ENCODE measurements around the gene JMJD1C. TPM values are rescaled to one million over a fixed set of nuclear protein-coding genes. Genes with fewer than 3 reads are reported as not detected.
"Not testable (repeated sequence)": the region's sequence is repeated elsewhere in the genome, so short reads cannot be mapped to it uniquely, and the experiment has no call there.

The JMJD1C gene
- total RNA-seq, 2 experiments from 2014 or later: 54.1 to 56.6 TPM

GRCh38 chr10:63288170-63288569 lies 177.6 kb downstream of the JMJD1C start:
- Mint-ChIP-seq H3K4me3 (no peak overlapping the region), H3K4me1 (ENCODE audit: low read depth) (peaks cover 2% of the 10 kb centered on the region), H3K9me3 (no peaks in the 10 kb centered on the region), H3K27ac (no peak overlapping the region), H3K27me3 (ENCODE audit: low read depth) (no peaks in the 10 kb centered on the region), H3K36me3 (ENCODE audit: low read depth) (no peaks in the 10 kb centered on the region)
- CTCF ChIA-PET: no interaction called here
- DNase-seq: no peak
- intact Hi-C loops (cut with micrococcal nuclease): no loop called here

DNA sequence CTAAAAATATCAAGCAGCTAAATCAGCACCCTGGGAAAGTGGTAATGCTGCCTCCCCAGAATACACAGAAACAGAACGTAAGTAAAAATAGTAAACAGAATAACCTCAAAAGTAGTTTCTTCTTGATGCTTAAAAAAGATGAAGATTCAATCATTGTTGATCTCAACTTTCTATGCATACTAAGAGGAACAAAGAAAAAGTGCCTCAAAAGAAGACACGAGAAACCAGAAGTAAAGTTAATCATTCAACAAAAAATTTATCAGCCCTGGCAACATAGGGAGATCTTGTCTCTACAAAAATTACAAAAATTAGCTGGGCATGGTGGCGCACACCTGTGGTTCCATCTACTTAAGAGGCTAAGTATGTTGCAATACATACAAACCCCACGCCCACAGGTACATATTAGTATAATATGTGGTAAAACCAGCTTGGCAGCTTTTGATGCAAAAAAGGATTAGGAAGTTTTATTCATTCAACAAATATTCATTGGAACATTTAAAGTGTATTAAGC lies 179.0 kb downstream of the JMJD1C start:
- Mint-ChIP-seq H3K4me3 (no peak overlapping the region), H3K27me3 (ENCODE audit: low read depth) (no peaks in the 10 kb centered on the region), H3K9me3 (no peaks in the 10 kb centered on the region), H3K4me1 (ENCODE audit: low read depth) (peaks cover 2% of the 10 kb centered on the region), H3K27ac (no peak overlapping the region), H3K36me3 (ENCODE audit: low read depth) (no peaks in the 10 kb centered on the region)
- intact Hi-C loops (cut with micrococcal nuclease): no loop called here
- DNase-seq: no peak
- CTCF ChIA-PET: interaction anchor here (1.2 kb wide), 1 partner anchor 61 kb away, joined by 8 read pairs; no protein-coding TSS in a partner anchor

GRCh38 chr10:63286340-63286739 lies 179.4 kb downstream of the JMJD1C start:
- Mint-ChIP-seq H3K36me3 (ENCODE audit: low read depth) (no peaks in the 10 kb centered on the region), H3K9me3 (no peaks in the 10 kb centered on the region), H3K4me1 (ENCODE audit: low read depth) (peaks cover 2% of the 10 kb centered on the region), H3K27ac (no peak overlapping the region), H3K27me3 (ENCODE audit: low read depth) (no peaks in the 10 kb centered on the region), H3K4me3 (no peak overlapping the region)
- intact Hi-C loops (cut with micrococcal nuclease): no loop called here
- CTCF ChIA-PET: interaction anchor here (1.2 kb wide), 1 partner anchor 61 kb away, joined by 8 read pairs; no protein-coding TSS in a partner anchor
- no peak for DNase-seq

GRCh38 chr10:63283901-63284300 lies 181.9 kb downstream of the JMJD1C start:
- H3K27ac Mint-ChIP-seq; H3K4me1 Mint-ChIP-seq (ENCODE audit: low read depth); CTCF ChIA-PET; H3K4me3 Mint-ChIP-seq; H3K27me3 Mint-ChIP-seq (ENCODE audit: low read depth); intact Hi-C loops (cut with micrococcal nuclease); H3K36me3 Mint-ChIP-seq (ENCODE audit: low read depth); DNase-seq; H3K9me3 Mint-ChIP-seq: not testable (repeated sequence)

DNA sequence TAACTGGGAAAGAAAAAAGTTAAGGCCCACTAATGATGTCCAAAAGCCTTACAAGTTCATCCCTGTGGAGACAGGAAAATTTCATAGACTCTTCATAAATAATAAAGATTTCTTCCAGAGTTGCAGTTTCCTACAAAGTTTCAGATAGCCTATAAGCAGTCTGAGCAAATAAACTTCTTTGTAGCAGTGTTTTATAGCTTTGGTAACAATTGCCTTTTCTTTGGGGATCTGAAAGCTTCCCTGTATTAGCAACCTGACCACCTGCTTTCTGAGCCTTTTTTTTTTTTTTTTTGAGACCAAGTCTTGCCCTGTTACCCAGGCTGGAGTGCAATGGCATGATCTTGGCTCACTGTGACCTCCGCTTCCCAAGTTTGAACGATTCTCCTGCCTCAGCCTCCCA lies 182.7 kb downstream of the JMJD1C start:
- peaks cover 2% of the 10 kb centered on the region for H3K4me1 Mint-ChIP-seq (ENCODE audit: low read depth)
- CTCF ChIA-PET: no interaction called here
- no peak overlapping the region for H3K27ac Mint-ChIP-seq
- no peaks in the 10 kb centered on the region for H3K9me3 Mint-ChIP-seq
- intact Hi-C loops (cut with micrococcal nuclease): no loop called here
- no peaks in the 10 kb centered on the region for H3K27me3 Mint-ChIP-seq (ENCODE audit: low read depth)
- H3K4me3 Mint-ChIP-seq: no peak overlapping the region
- no peak for DNase-seq
- H3K36me3 Mint-ChIP-seq (ENCODE audit: low read depth): no peaks in the 10 kb centered on the region

GRCh38 chr10:63281967-63282366 lies 183.8 kb downstream of the JMJD1C start:
- Mint-ChIP-seq H3K4me1 (ENCODE audit: low read depth) (peaks cover 2% of the 10 kb centered on the region), H3K36me3 (ENCODE audit: low read depth) (no peaks in the 10 kb centered on the region), H3K9me3 (no peaks in the 10 kb centered on the region), H3K4me3 (no peak overlapping the region), H3K27ac (no peak overlapping the region), H3K27me3 (ENCODE audit: low read depth) (no peaks in the 10 kb centered on the region)
- intact Hi-C loops (cut with micrococcal nuclease): no loop called here
- CTCF ChIA-PET: no interaction called here
- DNase-seq: no peak

- no peak for DNase-seq
- Mint-ChIP-seq H3K4me3 (no peak overlapping the region), H3K4me1 (ENCODE audit: low read depth) (peaks cover 4% of the 10 kb centered on the region), H3K9me3 (no peaks in the 10 kb centered on the region), H3K36me3 (ENCODE audit: low read depth) (no peaks in the 10 kb centered on the region), H3K27me3 (ENCODE audit: low read depth) (no peaks in the 10 kb centered on the region), H3K27ac (no peak overlapping the region)
- CTCF ChIA-PET: no interaction called here
- intact Hi-C loops (cut with micrococcal nuclease): no loop called here
Observed at GRCh38 chr10:63280386-63280785, 185.4 kb downstream of the JMJD1C start.

- Mint-ChIP-seq H3K4me1 (ENCODE audit: low read depth) (peaks cover 28% of the 10 kb centered on the region), H3K36me3 (ENCODE audit: low read depth) (no peaks in the 10 kb centered on the region), H3K4me3 (no peak overlapping the region), H3K9me3 (no peaks in the 10 kb centered on the region), H3K27me3 (ENCODE audit: low read depth) (no peaks in the 10 kb centered on the region), H3K27ac (no peak overlapping the region)
- DNase-seq: no peak
- CTCF ChIA-PET: interaction anchor here (1.7 kb wide), 1 partner anchor 59 kb away, joined by 3 read pairs; no protein-coding TSS in a partner anchor
- intact Hi-C loops (cut with micrococcal nuclease): no loop called here
Observed at GRCh38 chr10:63275094-63275493, 190.7 kb downstream of the JMJD1C start.

- intact Hi-C loops (cut with micrococcal nuclease): no loop called here
- CTCF ChIA-PET: no interaction called here
- H3K4me3 Mint-ChIP-seq: no peak overlapping the region
Observed at GRCh38 chr10:63273577-63273976, 192.2 kb downstream of the JMJD1C start.

GRCh38 chr10:63268798-63269503 lies 196.8 kb downstream of the JMJD1C start:
- Mint-ChIP-seq H3K27me3 (ENCODE audit: low read depth) (no peaks in the 10 kb centered on the region), H3K4me3 (peak overlapping the region; percentile 88), H3K4me1 (ENCODE audit: low read depth) (peaks cover 22% of the 10 kb centered on the region), H3K9me3 (no peaks in the 10 kb centered on the region), H3K27ac (peak overlapping the region; percentile 98), H3K36me3 (ENCODE audit: low read depth) (peaks cover 4% of the 10 kb centered on the region)
- intact Hi-C loops (cut with micrococcal nuclease): loop anchor here (1.0 to 10.0 kb wide), 20 partner anchors 33 to 1367 kb away; partner anchors contain the start of genes ARID5B, EGR2 and NRBF2
- CTCF ChIA-PET: interaction anchor here (0.7 to 2.0 kb wide), 8 partner anchors 12 to 581 kb away, joined by 3 to 13 read pairs (median 3); partner anchors contain the start of gene JMJD1C
- DNase-seq: peak; percentile 91

More at GRCh38 chr10:63273577-63273976, 192.2 kb downstream of the JMJD1C start:
- no peak for DNase-seq
- H3K27ac Mint-ChIP-seq: peak overlapping the region; percentile 21
- no peaks in the 10 kb centered on the region for H3K9me3 Mint-ChIP-seq
- H3K4me1 Mint-ChIP-seq (ENCODE audit: low read depth): peaks cover 32% of the 10 kb centered on the region
- no peaks in the 10 kb centered on the region for H3K27me3 Mint-ChIP-seq (ENCODE audit: low read depth)
- H3K36me3 Mint-ChIP-seq (ENCODE audit: low read depth): no peaks in the 10 kb centered on the region

DNA sequence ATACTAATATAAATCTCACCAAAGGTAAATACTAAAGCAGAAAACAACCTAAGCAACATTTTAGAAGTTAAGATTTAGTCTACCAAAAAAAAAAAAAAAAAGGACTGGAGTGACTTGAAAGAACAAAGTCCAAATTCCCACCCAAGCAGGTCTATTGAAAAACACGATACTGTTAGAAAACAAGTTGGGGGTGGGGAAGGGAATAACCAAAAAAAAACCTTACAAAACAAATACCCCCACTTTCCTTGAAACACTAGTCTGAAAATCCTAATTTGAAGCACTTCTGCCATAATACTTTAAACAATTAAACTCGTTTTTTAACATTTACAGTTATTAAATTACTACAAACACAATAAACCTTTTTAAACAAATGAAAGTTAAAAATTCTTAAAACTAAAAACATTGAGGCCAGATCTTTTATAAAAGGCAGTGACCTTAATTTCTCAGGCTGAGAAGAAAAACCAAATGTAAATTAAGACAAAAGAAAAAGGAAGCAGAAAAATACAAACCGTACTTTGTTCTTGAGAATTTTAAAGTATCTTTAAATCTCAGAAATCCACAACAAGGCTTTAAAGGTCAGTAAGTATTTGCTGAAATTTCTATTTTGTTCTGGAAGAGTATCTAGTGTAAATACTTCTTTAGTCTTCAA lies 197.5 kb downstream of the JMJD1C start:
- no peak for DNase-seq
- peaks cover 4% of the 10 kb centered on the region for H3K36me3 Mint-ChIP-seq (ENCODE audit: low read depth)
- peak overlapping the region; percentile 88 for H3K4me3 Mint-ChIP-seq
- peaks cover 17% of the 10 kb centered on the region for H3K4me1 Mint-ChIP-seq (ENCODE audit: low read depth)
- CTCF ChIA-PET: interaction anchor here (0.8 to 2.3 kb wide), 7 partner anchors 11 to 101 kb away, joined by 3 to 13 read pairs (median 3); no protein-coding TSS in a partner anchor
- peak overlapping the region; percentile 98 for H3K27ac Mint-ChIP-seq
- H3K9me3 Mint-ChIP-seq: no peaks in the 10 kb centered on the region
- intact Hi-C loops (cut with micrococcal nuclease): loop anchor here (2.0 to 10.0 kb wide), 5 partner anchors 51 to 1366 kb away; partner anchors contain the start of gene ARID5B
- no peaks in the 10 kb centered on the region for H3K27me3 Mint-ChIP-seq (ENCODE audit: low read depth)

DNA sequence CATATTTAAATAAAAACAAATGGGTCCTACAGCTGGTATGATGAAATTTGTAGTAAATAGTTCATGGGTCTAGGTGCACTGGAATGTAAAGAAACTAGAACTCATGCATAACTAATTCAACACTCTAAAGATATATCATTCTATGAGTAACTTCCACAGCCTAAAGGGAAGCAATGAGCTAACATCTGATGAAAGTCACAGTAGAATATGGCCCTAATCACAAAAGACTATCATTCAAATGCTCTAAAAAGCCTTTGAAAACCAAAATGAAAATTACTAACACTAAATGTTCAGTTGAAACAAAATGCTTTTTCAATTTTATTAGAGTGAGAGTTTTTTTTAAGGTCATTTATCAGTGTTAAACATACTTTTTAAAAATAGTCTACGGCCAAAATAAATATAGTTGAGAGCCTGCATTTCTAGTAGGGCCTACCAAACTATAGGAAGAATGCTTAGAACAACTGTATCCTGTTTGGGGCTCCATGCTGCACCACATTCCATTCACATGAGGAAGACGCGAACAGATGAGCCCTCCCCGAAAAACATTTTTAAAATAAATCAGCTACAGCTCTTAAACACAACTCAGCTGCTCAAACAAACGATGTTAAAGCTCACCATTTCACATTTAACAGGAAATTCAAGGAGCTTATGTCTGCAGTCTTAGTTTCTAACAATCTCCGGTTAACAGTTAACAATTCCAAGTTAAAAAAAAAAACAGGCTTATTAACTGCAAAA lies 198.2 kb downstream of the JMJD1C start:
- intact Hi-C loops (cut with micrococcal nuclease): loop anchor here (2.0 to 10.0 kb wide), 5 partner anchors 51 to 1365 kb away; partner anchors contain the start of gene ARID5B
- Mint-ChIP-seq H3K9me3 (no peaks in the 10 kb centered on the region), H3K27me3 (ENCODE audit: low read depth) (no peaks in the 10 kb centered on the region), H3K27ac (peak overlapping the region; percentile 98), H3K4me3 (peak overlapping the region; percentile 88), H3K36me3 (ENCODE audit: low read depth) (peaks cover 4% of the 10 kb centered on the region), H3K4me1 (ENCODE audit: low read depth) (peaks cover 19% of the 10 kb centered on the region)
- no peak for DNase-seq
- CTCF ChIA-PET: interaction anchor here (1.3 to 2.3 kb wide), 3 partner anchors 48 to 101 kb away, joined by 3 to 7 read pairs (median 4); no protein-coding TSS in a partner anchor
